Upper lobe of left lung (tissue), 6 donors: ENCODE measurements around the gene CACNB3. TPM values are rescaled to one million over a fixed set of nuclear protein-coding genes. Genes with fewer than 3 reads are reported as not detected.

Experiments used
- ATAC-seq, 2 donors: fragments of 200-7000 bp; cut with Tn5 transposase; one replicate each; pipeline ENCODE4 v1.9.1; 2022; ENCODE audit warnings: mild to moderate bottlenecking in 2 of 2, moderate library complexity in 2 of 2; ENCODE audit not compliant: low FRiP score in 2 of 2
- DNase-seq, 2 donors: peaks; one replicate each; pipeline ENCODE4 v3.0.0-alpha.2; 2019 to 2020
- H3K27ac ChIP-seq, 4 donors: fragments of 200-600 bp; sonication (generic); one replicate each; pipeline ENCODE4 v1.5.1; 2016 to 2019
- H3K27me3 ChIP-seq, 4 donors: fragments of 200-600 bp; sonication (generic); one replicate each; pipeline ENCODE4 v1.5.1; 2017 to 2019
- H3K36me3 ChIP-seq, 4 donors: fragments of 200-600 bp; sonication (generic); one replicate each; pipeline ENCODE4 v1.5.1; 2016 to 2019
- H3K4me1 ChIP-seq, 4 donors: fragments of 200-600 bp; sonication (generic); one replicate each; pipeline ENCODE4 v1.5.1; 2018 to 2019
- H3K4me3 ChIP-seq, 4 donors: fragments of 200-600 bp; sonication (generic); one replicate each; pipeline ENCODE4 v1.5.1; 2017 to 2019; ENCODE audit warnings: mild to moderate bottlenecking in 2 of 4, moderate library complexity in 1 of 4
- H3K9me3 ChIP-seq, 4 donors: fragments of 200-600 bp; sonication (generic); one replicate each; pipeline ENCODE4 v1.5.1; 2018 to 2019
- CTCF ChIP-seq, 6 experiments: fragments of 450-650 bp in 4 of 6; fragments of 200-600 bp in 2 of 6; sonication (generic) in 2 of 6; IDR thresholded peaks; one replicate each; pipeline ENCODE4 v1.5.1; 2016 to 2019; ENCODE audit warnings: antibody characterized with exemption in 6 of 6
- EP300 ChIP-seq, 4 donors: sonication (generic); formaldehyde crosslinking; IDR thresholded peaks; one replicate each; pipeline ENCODE4 v1.5.1; 2017; ENCODE audit warnings: antibody characterized with exemption in 4 of 4, control low read depth in 2 of 4
- POLR2A ChIP-seq, 4 donors: fragments of 450-650 bp; IDR thresholded peaks; one replicate each; pipeline ENCODE4 v1.5.1; 2016 to 2017; ENCODE audit warnings: antibody characterized with exemption in 4 of 4, mild to moderate bottlenecking in 2 of 4
- POLR2AphosphoS5 ChIP-seq, 2 donors: sonication (generic); formaldehyde crosslinking; IDR thresholded peaks; one replicate each; pipeline ENCODE4 v1.5.1; 2017; ENCODE audit warnings: antibody characterized with exemption in 2 of 2
- WGBS, 2 donors: methylation state at CpG; one replicate each; pipeline ENCODE4 v1.1.5; 2017 to 2018; 5-methylcytosine and 5-hydroxymethylcytosine counted together
- total RNA-seq, 6 donors: library from RNA; depleted of rRNA in 4 of 6; stranded (reverse); fragments of >200 nt in 4 of 6; gene quantifications; one replicate each; pipeline versions ENCODE4 v1.1.0 to v1.2.1, GENCODE V29; 2016 to 2021
- donor health status: DM: no; HTN: no; CAD: no; lungs with moderate emphysema.
- donor health status: DM: no; HTN: yes; CAD: no; lungs with severe emphysema.

The CACNB3 gene
- total RNA-seq, 6 donors from 2014 or later = 9.1 to 21.2 (median 14.3) TPM

DNA sequence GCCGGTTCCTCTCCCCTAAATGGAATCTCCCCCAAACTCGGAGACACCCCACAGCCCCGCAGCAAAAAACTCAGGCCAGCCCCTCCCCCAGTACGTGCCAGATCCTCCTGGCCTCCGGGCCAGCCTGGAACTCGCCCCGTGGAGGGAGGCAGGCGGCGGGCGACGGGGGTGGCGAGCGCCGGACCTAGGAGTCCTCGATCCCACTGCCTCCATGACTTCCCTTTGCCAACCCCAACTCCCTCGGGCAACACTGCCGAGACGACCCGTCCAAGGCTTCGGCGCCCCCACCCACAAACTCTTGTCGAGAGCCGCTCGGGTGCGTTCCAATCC is 29.8 kb upstream of the CACNB3 start:
- no peaks in the 10 kb centered on the region for H3K27me3 ChIP-seq
- H3K4me3 ChIP-seq = peak overlapping the region; percentile 82 to 95 (median 87)
- H3K27ac ChIP-seq = peak overlapping the region; percentile 70 to 95 (median 94)
- TF ChIP-seq EP300 (IDR thresholded peaks at IDR 0.05) (no peak), POLR2A (IDR thresholded peaks at IDR 0.05) (no peak), POLR2AphosphoS5 (IDR thresholded peaks at IDR 0.05) (no peak), CTCF (IDR thresholded peaks at IDR 0.05) (no peak)
- WGBS, 2 donors = 1 to 3% methylated on average over 7 to 19 of the region's 25 CpGs
- DNase-seq = peak in 1 of 2 donors; percentile 87
- peak; percentile 19 to 44 for ATAC-seq
- H3K4me1 ChIP-seq = peaks cover 18 to 30% (median 23%) of the 10 kb centered on the region in 4 donors
- no peaks in the 10 kb centered on the region for H3K36me3 ChIP-seq
- H3K9me3 ChIP-seq = no peaks in the 10 kb centered on the region

GRCh38 chr12:48788854-48789775 is 29.2 kb upstream of the CACNB3 start, which contains the start of gene ADCY6:
TSS of gene ADCY6 (minus strand) at chr12:48789089. CDS start at chr12:48783434, 5,655 bp downstream.
- ATAC-seq (peak; percentile 82 to 90), DNase-seq (peak; percentile 88 to 90)
- WGBS, 2 donors = 0 to 2% methylated on average over 12 to 46 of the region's 86 CpGs
- H3K27ac ChIP-seq = peak within 1 kb of the TSS; percentile 87 to 95 (median 94)
- TF ChIP-seq CTCF (IDR thresholded peaks at IDR 0.05) (no peak), POLR2AphosphoS5 (IDR thresholded peaks at IDR 0.05) (peak in 1 of 2 donors; percentile 69), POLR2A (IDR thresholded peaks at IDR 0.05) (no peak)
- H3K4me3 ChIP-seq = peak within 1 kb of the TSS; percentile 82 to 95 (median 87)
- H3K36me3 ChIP-seq = no peaks in the 10 kb centered on the region
- H3K27me3 ChIP-seq = no peaks in the 10 kb centered on the region
- no peaks in the 10 kb centered on the region for H3K9me3 ChIP-seq
- peaks cover 18 to 30% (median 23%) of the 10 kb centered on the region in 4 donors for H3K4me1 ChIP-seq

- no peaks in the 10 kb centered on the region for H3K27me3 ChIP-seq
- peaks cover 18 to 30% (median 23%) of the 10 kb centered on the region in 4 donors for H3K4me1 ChIP-seq
- no peaks in the 10 kb centered on the region for H3K9me3 ChIP-seq
- WGBS, 2 donors = 15 to 18% methylated on average over 4 of the region's 4 CpGs
- no peaks in the 10 kb centered on the region for H3K36me3 ChIP-seq
- ATAC-seq (no peak), DNase-seq (no peak)
- H3K4me3 ChIP-seq = peak overlapping the region; percentile 81 to 95 (median 87)
- H3K27ac ChIP-seq = peak overlapping the region; percentile 87 to 95 (median 94)
- TF ChIP-seq EP300 (IDR thresholded peaks at IDR 0.05) = no peak
- TF ChIP-seq POLR2AphosphoS5 (IDR thresholded peaks at IDR 0.05) = no peak
Observed at GRCh38 chr12:48789858-48790326, 28.4 kb upstream of the CACNB3 start.

DNA sequence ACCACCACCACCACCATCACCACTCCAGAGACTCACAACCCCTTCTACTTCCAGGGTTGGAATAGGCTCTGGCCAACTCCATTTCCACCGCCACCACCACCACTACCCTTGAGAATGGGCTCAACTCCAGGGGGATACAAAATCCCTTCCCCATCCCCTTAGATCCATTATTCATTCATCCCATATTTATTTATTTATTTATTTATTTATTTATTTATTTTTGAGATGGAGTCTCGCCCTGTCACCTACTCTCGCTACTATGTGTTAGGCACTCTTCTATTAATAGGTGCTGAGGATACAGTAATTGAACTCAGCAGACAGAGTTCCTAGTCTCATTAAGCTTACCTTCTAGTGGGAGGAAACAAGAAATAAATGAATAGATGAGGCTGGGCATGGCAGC is 24.6 kb upstream of the CACNB3 start:
- H3K9me3 ChIP-seq = no peaks in the 10 kb centered on the region
- ATAC-seq (no peak), DNase-seq (no peak)
- H3K4me3 ChIP-seq = no peak overlapping the region
- no peak overlapping the region for H3K27ac ChIP-seq
- WGBS, 2 donors = 96 to 98% methylated on average over 3 of the region's 3 CpGs
- TF ChIP-seq EP300 (IDR thresholded peaks at IDR 0.05) (no peak), POLR2A (IDR thresholded peaks at IDR 0.05) (no peak), POLR2AphosphoS5 (IDR thresholded peaks at IDR 0.05) (no peak), CTCF (IDR thresholded peaks at IDR 0.05) (no peak)
- no peaks in the 10 kb centered on the region for H3K36me3 ChIP-seq
- H3K27me3 ChIP-seq = no peaks in the 10 kb centered on the region
- H3K4me1 ChIP-seq = peaks cover 11 to 22% (median 17%) of the 10 kb centered on the region in 4 donors

DNA sequence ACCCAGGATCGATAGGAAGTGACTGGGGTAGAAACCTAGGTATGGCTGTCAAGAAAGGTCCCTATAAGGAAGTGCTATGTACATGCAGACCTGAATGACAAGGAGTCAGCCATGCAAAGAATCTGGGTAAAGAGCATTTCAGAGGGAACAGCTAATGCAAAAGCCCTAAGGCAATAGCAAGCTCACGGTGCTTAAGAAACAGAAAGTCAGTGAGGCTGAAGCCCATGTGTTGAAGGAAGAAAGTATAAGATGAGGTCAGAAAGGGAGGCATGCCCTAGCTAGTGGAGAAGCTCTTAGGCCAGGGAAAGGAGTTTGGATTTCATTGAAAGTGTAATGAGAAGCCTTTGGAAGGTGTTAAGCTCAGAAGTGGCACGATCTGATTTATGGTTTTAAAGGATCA is 23.4 kb upstream of the CACNB3 start:
- ATAC-seq (no peak), DNase-seq (no peak)
- Histone ChIP-seq H3K27me3 (no peaks in the 10 kb centered on the region), H3K27ac (no peak overlapping the region), H3K4me1 (peaks cover 4 to 14% (median 12%) of the 10 kb centered on the region in 4 donors), H3K4me3 (no peak overlapping the region), H3K9me3 (no peaks in the 10 kb centered on the region), H3K36me3 (no peaks in the 10 kb centered on the region)
- 84 to 92% methylated on average over 3 of the region's 3 CpGs for WGBS, 2 donors
- TF ChIP-seq CTCF (IDR thresholded peaks at IDR 0.05) = no peak
- no peak for TF ChIP-seq EP300 (IDR thresholded peaks at IDR 0.05)
- TF ChIP-seq POLR2A (IDR thresholded peaks at IDR 0.05) = no peak
- no peak for TF ChIP-seq POLR2AphosphoS5 (IDR thresholded peaks at IDR 0.05)
